DLD1 (cell line): ENCODE measurements around the gene RIIAD1.
"Not testable (repeated sequence)": the region's sequence is repeated elsewhere in the genome, so short reads cannot be mapped to it uniquely, and the experiment has no call there.

Source experiments
- in situ Hi-C: cut with HindIII; loops from 2 replicates; pipeline ENCODE4 v1.10.0; 2017; ENCODE audit warnings: low sequenced_read_pairs

The RIIAD1 gene, protein sequence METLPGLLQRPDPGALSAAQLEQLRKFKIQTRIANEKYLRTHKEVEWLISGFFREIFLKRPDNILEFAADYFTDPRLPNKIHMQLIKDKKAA

DNA sequence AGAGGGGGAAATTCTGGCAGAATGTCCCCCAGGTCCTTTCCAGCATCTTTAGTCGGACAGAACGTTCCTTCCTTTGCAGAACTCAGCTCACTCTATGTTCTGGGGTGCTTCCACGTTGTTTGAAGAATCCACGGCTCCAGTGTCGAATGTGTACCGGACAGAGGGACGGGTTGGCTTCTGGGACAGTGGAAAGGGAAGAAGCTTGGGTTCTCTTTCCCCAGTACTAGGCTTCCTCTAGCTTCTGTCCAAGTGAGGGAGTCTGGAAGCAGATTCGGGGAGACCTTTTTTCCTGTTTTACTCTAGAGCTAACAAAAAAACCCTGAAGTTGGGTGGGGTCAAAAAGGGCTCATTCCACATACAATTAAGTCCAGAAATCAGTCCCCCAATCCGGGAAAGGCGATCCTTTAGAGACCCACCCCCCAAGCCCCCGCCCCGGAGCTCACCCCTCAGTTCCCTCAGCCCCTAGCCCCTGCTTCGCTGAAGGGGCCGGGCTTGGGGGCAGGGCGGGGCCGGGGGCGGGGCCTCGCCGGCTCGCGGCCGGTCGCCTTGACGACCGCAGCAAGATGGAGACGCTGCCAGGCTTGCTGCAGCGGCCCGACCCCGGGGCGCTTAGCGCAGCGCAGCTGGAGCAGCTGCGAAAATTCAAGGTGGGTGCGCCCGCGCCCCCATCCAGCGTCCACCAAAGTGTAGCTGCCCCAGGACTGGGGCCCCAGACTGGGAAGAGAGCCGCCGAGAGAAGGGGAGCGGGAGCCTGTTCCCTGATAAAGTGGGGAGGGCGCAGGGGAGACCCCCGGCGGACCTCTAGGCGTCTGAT lies at the start of gene RIIAD1:
TSS of gene RIIAD1 (plus strand) at position 549 of the 814 bp plus-strand sequence. CDS start at position 564, 15 bp downstream.
- in situ Hi-C loops: loop anchor here (10.0 kb wide), 1 partner anchor 296 kb away; no protein-coding TSS in a partner anchor

DNA sequence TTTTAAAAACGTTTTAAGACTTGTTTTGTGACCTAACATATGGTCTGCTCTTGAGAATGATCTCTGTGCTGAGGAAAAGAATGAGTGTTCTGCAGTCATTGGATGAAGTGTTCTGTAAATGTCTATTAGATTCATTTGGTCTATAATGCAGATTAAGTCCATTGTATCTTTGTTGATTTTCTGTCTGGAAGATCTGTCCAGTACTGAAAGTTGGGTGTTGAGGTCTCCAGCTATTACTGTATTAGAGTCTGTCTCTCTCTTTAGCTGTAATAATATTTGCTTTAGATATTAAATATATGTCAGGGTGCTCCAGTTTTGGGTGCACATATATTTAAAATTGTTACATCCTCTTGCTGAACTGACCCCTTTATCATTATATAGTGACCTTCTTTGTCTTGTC lies 47.9 kb upstream of the RIIAD1 start:
- in situ Hi-C loops: no loop called here

DNA sequence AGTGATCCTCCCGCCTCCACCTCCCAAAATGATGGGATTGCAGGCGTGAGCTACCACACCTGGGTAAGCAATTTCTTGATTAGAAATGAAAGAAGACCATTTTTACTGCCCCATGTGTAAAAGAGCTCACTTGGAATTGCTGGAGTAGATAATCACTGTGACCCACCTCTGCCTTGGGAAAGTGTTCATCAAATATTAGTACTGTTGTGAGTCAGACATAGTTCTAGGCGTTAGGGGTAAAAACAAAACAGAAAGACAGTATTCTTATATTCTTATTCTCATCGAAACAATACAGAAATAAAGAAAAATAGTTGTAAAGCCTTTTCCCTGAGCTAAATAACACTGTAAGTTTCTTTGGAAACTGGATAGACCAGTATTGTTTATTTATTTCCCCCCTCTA lies 40.9 kb upstream of the RIIAD1 start:
- in situ Hi-C loops: no loop called here

DNA sequence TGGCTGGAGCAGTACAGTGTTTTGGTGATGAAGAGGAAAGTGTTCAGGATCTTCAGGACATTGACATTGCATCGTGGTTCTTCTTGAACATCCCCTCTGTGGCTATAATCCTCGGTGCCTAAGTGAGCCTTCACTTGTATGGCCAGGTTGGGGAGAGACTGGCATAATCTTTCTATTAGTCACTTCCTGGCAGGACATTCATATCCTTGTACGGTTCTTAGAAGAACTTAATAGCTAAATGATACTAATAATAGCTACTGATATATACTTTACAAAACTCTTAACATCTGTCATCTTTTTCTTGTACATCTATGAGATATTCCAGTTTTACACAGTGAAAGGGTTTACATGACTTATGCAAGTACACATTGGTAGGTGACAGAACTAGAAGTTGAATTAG lies 40.5 kb upstream of the RIIAD1 start:
- in situ Hi-C loops: no loop called here

DNA sequence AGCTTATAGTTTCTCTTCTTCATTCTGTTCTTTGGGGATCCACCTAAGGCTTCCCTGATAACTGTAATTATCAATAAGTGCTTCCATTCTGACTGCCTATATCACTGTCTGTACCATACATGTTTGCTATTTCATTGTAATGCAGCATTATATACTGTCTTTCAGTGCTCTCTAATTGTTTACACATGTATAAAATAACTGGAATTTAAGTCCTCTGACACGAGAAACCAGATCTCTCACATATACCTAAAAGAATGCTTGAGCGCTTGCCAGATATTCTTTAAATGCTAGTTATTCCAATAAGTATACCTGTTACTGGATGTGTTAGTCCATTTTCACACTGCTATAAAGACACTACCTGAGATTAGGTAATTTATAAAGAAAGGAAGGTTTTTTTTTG lies 39.4 kb upstream of the RIIAD1 start:
- in situ Hi-C loops: no loop called here

DNA sequence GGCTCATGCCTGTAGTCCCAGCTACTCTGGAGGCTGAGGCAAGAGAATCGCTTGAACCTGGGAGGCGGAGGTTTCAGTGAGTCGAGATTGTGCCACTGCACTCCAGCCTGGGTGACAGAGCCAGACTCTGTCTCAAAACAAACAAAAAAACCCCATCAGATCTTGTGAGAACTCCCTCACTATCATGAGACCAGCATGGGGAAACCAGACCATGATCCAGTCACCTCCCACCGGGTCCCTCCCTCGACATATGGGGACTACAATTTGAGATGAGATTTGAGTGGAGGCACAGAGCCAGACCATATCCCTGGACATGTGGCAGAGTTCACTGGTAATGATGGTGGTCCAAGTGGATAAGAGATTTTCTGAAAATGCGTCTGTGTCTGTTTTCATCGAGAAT lies 38.4 kb upstream of the RIIAD1 start:
- in situ Hi-C loops: not testable (repeated sequence)

DNA sequence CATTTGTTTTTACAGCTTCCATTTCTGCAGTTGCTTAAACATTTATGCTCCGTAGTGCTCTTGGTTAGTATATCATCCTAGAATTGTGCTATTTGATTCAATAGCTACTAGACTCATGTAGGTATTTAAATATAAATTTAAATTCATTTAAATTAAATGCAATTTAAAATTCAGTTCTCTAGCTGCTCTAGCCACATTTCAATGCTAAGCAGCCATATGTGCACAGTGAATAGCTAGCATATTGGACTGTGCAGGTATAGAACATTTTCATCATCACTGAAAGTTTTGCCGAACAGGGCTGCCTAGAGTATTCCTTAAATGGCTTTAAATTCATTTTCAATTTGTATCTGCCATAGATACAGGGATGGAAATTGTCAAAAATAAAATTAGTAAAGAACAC lies 37.2 kb upstream of the RIIAD1 start:
- in situ Hi-C loops: no loop called here

DNA sequence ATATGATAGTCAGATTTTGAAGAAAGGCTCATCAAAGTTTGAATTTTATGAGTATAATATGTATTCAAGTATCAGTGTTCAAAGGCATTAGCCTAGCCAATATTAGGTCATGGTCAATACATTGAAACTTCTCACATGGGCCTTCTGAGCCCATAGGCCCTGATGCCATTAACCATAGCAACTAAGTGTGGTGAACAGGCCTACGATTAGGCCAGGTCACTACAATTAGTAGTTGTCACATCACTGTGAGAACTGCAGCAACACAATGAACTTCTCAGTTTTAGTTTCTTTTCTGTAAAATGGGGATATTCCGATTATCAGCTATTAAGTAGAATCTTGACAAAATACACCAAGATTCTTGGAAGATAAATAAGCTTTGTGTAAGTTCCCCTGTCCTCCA lies 34.8 kb upstream of the RIIAD1 start:
- in situ Hi-C loops: no loop called here

DNA sequence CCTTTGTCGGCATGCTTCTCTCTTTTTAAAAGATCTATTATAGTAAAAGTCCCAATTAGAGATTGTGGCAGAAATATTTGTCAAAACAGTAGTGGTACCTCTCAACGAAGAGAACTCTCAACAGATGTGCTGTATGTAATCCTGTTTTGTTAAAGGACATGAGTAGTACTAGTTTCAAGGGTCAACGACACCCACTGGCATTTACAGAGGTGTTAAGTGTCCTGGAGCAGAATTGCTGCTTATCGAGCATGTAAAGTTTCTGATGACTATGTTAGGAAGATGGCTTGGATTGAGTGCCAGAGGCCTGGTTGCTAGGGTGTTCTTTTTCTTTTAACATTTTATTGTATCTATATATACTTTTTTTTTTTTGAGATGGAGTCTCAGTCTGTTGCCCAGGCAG lies 31.8 kb upstream of the RIIAD1 start:
- in situ Hi-C loops: no loop called here

DNA sequence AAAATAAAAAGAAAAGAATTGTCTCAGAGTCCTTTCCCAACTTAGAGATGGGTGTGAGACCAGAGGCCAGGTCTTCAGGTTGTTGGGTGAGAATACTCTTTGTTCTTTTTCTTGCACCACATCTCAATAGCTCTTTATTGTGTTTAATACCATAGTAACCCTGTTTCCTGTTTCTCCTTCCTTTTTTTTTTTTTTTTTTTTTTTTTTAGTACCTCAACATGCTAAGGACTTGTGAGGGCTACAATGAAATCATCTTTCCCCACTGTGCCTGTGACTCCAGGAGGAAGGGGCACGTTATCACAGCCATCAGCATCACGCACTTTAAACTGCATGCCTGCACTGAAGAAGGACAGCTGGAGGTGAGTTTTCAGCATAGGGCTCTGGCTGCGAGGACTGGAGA lies 29.1 kb upstream of the RIIAD1 start:
- in situ Hi-C loops: no loop called here

DNA sequence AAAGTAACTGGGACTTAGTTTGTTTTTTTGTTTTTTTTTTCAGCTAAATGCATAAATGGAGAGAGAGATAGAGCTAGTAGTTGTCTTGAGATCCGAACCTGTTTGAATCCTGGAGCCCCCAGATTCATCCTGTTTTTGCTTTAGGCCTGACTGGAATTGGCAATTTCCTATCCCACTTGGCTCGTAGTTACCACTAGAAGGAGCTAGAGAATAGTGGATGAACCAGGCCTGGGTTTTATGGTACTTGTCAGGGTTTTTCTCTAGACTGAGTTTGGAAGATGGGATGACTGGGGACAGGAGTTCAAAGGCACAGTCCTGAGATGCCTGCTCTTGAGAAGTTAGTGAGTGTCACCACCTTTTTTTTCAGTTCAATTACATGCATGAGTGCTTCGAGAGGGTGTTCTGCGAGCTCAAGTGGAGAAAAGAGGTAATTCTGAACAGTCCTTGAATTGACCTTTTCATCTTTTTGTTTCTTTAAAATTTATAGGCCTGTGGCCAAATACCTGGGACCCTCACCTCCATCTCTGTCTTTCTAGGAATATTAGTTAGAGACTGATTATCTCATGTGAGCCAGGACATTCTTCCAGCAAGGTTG lies 28.2 kb upstream of the RIIAD1 start:
- in situ Hi-C loops: no loop called here

DNA sequence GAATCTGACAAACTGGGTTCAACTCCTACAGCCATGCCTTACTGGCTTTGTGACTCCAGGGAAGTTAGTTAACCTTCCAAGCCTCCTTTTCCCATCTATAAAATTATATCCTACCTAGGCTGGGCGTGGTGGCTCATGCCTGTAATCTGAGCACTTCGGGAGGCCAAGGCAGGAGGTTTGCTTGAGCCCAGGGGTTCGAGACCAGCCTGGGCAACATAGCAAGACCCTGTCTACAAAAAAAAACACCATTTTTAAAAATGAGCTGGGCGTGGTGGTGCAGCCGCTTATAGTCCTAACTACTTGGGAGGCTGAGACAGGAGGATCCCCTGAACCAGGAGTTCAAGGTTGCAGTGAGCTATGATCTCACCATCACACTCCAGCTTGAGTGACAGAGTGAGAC lies 19.8 kb upstream of the RIIAD1 start:
- in situ Hi-C loops: no loop called here

DNA sequence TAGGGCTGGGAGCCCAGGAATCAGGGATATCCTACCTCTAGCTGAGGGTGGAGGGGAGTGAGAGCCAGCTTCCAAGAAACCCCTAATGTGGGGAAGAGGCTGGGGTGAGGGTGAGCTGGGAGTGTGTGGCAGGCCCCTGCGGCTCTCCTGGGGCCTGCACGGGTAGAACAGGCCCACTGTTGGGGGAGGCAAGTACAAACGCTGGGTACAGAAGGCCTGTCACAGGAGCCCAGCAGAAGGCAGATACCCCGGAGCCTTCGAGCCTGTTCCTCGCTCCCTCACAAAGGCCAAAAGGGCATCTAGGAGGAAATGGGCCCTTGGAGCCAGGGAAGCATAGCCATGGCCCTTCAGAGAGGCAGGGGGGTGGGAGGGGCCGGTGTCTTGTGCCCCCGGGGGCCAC lies 18.4 kb upstream of the RIIAD1 start:
- in situ Hi-C loops: no loop called here

DNA sequence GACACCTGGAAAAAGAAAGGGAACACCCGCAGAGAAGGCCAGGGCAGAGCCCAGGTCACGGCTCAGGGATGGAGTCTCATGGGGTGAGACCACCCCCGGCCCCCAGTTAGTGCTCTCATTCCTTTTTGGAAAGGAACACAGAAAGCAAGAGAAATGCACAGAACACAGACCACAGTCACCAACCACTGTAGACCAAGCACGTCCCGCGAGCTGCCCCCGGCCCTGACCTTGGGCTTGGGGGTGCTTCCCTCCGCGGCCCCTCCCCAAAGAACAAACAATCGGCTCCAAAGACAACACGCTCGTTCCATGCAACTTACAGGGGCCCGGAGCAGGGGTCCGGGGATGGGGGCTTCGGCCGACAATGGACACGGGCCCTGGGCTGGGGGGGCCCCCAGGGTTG lies 17.5 kb upstream of the RIIAD1 start:
- in situ Hi-C loops: no loop called here

DNA sequence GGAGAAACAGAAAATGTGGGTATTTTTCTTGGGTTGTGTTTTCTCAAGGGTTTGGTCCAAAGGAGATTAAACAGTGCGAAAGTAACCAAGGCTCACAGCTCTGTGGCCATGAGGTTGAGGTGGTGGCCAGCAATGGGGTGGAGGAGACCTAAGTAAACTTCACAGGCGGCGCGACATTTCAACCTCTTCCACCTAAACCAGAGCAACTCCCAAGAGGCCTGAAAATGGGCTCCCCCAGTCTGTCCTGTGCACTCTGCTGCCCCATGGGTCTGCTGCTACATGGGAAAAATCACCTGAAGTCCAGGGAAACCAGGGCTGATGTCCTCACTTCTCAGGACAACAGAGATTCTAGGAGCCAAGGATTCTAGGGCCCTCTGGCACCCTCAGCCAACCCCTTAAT lies 17.1 kb upstream of the RIIAD1 start:
- in situ Hi-C loops: no loop called here

DNA sequence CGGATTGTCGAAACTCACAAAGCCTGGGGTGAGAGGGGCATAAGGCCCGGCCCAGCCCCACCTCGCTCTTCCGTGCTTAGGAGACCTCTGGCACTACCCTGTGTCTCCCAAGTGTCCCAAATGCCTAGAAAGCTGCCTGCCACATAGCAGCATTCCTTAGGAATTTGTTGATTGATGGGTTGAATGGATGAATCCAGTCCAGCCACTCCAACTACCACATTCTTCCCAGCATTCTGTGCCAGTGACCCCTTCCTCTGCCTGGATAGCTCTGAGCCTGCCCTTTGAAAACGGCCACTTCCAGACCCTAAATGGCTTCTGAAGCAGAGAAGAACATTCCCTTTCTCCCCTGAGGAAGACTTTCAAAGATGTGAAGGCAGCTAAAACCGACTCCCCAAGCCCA lies 16.2 kb upstream of the RIIAD1 start:
- in situ Hi-C loops: no loop called here

DNA sequence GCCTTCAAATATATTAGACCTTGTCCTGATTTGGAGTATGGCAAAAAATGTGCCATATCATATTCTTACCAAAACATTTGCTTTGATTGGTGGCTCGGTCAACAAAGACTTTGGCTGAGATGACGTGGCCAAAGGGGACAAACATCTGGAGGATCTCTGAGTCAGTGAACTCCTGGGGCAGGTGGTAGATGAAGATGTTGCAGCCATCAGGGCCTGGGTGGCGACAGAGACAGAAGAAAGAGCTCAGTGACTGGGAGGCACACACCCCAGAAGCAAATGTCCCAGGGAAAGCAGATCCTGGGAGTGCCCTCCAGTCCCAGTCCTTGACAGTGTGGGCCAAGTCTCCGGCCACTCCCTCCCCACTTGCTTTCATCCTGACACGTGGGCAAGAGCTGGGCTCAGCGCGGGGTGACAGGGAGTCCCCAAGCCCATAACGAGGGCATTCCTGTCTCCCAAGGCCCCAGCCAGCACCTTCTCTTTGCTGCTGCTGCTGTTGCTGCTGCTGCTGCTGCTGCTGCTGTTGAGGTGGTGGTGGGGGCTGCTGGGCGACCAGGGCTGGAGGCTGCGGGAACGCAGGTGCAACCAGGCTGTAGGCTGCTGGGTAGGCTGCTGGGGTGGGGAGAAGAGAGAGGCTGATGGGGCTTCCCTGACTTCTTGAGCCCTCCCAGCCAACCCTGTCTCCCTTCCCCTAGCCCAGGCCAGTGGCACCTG lies 15.4 kb upstream of the RIIAD1 start:
- in situ Hi-C loops: no loop called here

DNA sequence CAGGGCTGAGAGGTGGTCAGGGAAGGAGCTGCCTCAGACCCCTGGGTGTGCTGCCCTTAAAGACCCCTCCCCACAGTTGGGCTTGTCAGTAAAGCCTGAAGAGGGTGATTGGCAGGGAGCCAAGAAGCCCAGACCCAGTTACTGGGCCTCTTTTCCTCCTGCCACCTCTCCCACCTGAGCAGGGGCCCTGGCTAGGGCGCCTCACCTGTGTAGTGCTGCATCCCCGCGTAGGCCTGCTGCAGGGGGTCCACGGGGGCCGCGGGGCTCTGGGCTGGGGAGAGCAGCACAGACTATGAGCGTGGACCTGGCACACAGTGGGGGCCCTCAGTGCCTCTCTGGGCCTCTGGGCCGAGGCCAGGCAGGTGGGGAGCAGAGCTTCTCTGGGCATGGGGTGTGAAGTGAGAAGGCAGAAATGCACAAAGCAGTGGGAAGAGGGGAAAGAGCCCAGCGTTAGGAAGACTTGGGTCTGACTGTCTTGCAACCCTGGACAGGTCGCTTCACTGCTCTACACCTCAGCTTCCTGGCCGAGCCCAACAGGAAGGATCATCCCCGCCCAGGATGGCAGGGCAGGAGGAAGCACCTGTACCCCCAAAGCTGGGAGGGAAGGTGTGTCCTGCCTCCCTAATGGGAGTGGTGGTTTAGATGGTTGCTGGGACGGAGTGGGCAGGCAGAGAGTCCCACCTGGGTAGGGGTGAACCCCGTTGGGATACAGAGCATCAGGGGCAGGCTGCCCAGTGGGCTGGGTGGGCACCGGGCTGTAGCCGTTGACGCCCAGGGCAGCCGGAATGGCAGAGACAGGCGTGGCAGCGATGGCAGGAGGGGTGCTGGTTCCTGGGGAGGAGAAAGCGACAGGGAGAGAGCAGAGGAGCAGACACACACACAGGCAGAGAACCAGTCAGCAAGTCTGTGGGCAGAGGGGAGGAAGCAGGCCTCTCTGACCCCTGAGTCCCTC lies 14.6 kb upstream of the RIIAD1 start:
- in situ Hi-C loops: no loop called here

DNA sequence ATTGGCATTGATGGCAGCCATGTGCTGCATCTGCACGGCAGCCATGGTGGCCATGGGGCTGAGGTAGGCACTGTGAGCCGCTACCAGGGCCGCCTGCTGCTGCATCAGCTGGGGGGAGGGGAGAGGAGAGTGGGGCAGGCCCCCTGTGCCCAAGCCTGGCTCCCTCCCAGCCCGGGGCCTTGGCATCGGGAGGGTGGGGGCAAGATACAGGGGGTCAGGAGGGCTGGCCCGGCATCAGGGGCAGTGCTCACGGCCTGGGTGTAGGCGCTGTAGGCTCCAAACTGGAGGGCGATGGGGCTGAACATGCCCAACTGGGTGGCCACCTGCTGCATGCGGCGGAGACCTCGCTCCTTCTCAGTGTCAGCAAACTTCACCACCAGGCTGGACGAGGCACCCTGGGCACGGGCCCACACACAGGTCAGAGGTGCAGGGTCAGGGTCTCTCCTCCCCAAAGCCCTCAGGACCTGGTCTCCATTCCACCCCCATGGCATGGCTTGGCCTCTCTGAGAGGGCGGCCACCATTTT lies 13.7 kb upstream of the RIIAD1 start:
- in situ Hi-C loops: no loop called here

DNA sequence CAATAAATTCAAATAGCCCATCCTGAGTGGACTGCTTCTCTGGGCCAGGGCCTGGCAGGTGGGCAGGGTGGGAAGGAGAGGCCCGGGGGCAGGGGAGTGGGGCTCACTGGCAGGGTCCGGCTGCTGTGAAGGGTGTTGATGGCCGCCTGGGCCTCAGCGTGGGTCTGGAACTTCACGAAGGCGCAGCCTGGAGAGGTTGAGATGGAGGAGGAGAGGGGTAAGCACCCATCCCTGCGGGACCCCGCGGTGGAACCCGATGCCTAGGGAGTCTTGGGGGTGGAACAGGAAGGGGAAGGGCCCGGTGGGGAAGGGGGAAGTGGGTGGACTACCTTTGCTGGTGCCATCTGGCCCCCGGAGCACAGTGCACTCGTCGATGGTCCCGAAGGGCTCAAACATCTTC lies 12.4 kb upstream of the RIIAD1 start:
- in situ Hi-C loops: no loop called here
